Adipocyte (in vitro differentiated cells): Measurements from ENCODE around the gene PLCXD3.

Source experiments
- DNase-seq: peaks from one replicate; pipeline ENCODE4 v3.0.0-alpha.2; 2015; ENCODE audit warnings: low read depth
- H3K27me3 ChIP-seq: replicated peaks from 2 replicates; pipeline ENCODE4 v1.7.0; 2013; ENCODE audit warnings: mild to moderate bottlenecking, low read length, moderate library complexity; ENCODE audit not compliant: control insufficient read depth, insufficient read depth
- H3K36me3 ChIP-seq: 2 replicates; pipeline ENCODE4 v1.7.0; 2013; ENCODE audit warnings: low read length, mild to moderate bottlenecking, moderate library complexity; ENCODE audit not compliant: control insufficient read depth, insufficient read depth, severe bottlenecking
- H3K4me1 ChIP-seq: 2 replicates; pipeline ENCODE4 v1.7.0; 2013; ENCODE audit warnings: mild to moderate bottlenecking, low read length, moderate library complexity; ENCODE audit not compliant: control insufficient read depth, insufficient read depth
- H3K4me3 ChIP-seq: 2 replicates; pipeline ENCODE4 v1.7.0; 2013; ENCODE audit warnings: mild to moderate bottlenecking, low read length, moderate library complexity
- H3K9ac ChIP-seq: 2 replicates; pipeline ENCODE4 v1.7.0; 2013; ENCODE audit warnings: mild to moderate bottlenecking, low read length, moderate library complexity
- H3K9me3 ChIP-seq: 2 replicates; pipeline ENCODE4 v1.7.0; 2013; ENCODE audit warnings: mild to moderate bottlenecking, low read length, moderate library complexity; ENCODE audit not compliant: control insufficient read depth

The PLCXD3 gene

GRCh38 chr5:41433552-41434181 is 76.7 kb downstream of the PLCXD3 start:
- DNase-seq: no peak
- H3K4me1 ChIP-seq: peaks cover 3% of the 10 kb centered on the region
- no peaks in the 10 kb centered on the region for H3K27me3 ChIP-seq

GRCh38 chr5:41432481-41433253 is 77.7 kb downstream of the PLCXD3 start:
- H3K9me3 ChIP-seq: no peaks in the 10 kb centered on the region
- no peaks in the 10 kb centered on the region for H3K27me3 ChIP-seq
- no peak overlapping the region for H3K4me3 ChIP-seq
- no peak for DNase-seq
- H3K4me1 ChIP-seq: no peaks in the 10 kb centered on the region
- H3K9ac ChIP-seq: no peak overlapping the region
- no peaks in the 10 kb centered on the region for H3K36me3 ChIP-seq

More at GRCh38 chr5:41433552-41434181, 76.7 kb downstream of the PLCXD3 start:
- no peaks in the 10 kb centered on the region for H3K9me3 ChIP-seq
- no peak overlapping the region for H3K4me3 ChIP-seq
- no peaks in the 10 kb centered on the region for H3K36me3 ChIP-seq
- no peak overlapping the region for H3K9ac ChIP-seq

GRCh38 chr5:41427505-41427904 is 82.9 kb downstream of the PLCXD3 start:
- H3K27me3 ChIP-seq: no peaks in the 10 kb centered on the region
- H3K9me3 ChIP-seq: no peaks in the 10 kb centered on the region
- no peaks in the 10 kb centered on the region for H3K4me1 ChIP-seq
- H3K9ac ChIP-seq: no peak overlapping the region
- DNase-seq: no peak
- no peak overlapping the region for H3K4me3 ChIP-seq
- H3K36me3 ChIP-seq: no peaks in the 10 kb centered on the region

- no peaks in the 10 kb centered on the region for H3K27me3 ChIP-seq
- no peaks in the 10 kb centered on the region for H3K9me3 ChIP-seq
- H3K4me3 ChIP-seq: no peak overlapping the region
- no peak for DNase-seq
- no peaks in the 10 kb centered on the region for H3K36me3 ChIP-seq
- H3K4me1 ChIP-seq: no peaks in the 10 kb centered on the region
- H3K9ac ChIP-seq: no peak overlapping the region
These were observed 84.7 kb downstream of the PLCXD3 start for GRCh38 chr5:41425736-41426135.

GRCh38 chr5:41420492-41421067 is 89.8 kb downstream of the PLCXD3 start:
- H3K4me1 ChIP-seq: peaks cover 31% of the 10 kb centered on the region
- H3K9me3 ChIP-seq: no peaks in the 10 kb centered on the region
- no peak overlapping the region for H3K4me3 ChIP-seq
- H3K36me3 ChIP-seq: no peaks in the 10 kb centered on the region
- H3K9ac ChIP-seq: no peak overlapping the region
- no peaks in the 10 kb centered on the region for H3K27me3 ChIP-seq
- DNase-seq: no peak

- H3K9ac ChIP-seq: peak overlapping the region; percentile 56
- peaks cover 51% of the 10 kb centered on the region for H3K4me1 ChIP-seq
- no peaks in the 10 kb centered on the region for H3K27me3 ChIP-seq
- no peaks in the 10 kb centered on the region for H3K36me3 ChIP-seq
- no peak overlapping the region for H3K4me3 ChIP-seq
- DNase-seq: peak; percentile 48
- H3K9me3 ChIP-seq: no peaks in the 10 kb centered on the region
These were observed 92.0 kb downstream of the PLCXD3 start for GRCh38 chr5:41418220-41419031.

- Histone ChIP-seq H3K4me3 (no peak overlapping the region), H3K9me3 (no peaks in the 10 kb centered on the region), H3K27me3 (no peaks in the 10 kb centered on the region), H3K4me1 (peaks cover 61% of the 10 kb centered on the region), H3K36me3 (no peaks in the 10 kb centered on the region), H3K9ac (no peak overlapping the region)
- DNase-seq: no peak
These were observed 94.1 kb downstream of the PLCXD3 start for GRCh38 chr5:41416336-41416735.

- no peak overlapping the region for H3K4me3 ChIP-seq
- H3K9ac ChIP-seq: no peak overlapping the region
- H3K27me3 ChIP-seq: no peaks in the 10 kb centered on the region
- H3K36me3 ChIP-seq: no peaks in the 10 kb centered on the region
- peaks cover 61% of the 10 kb centered on the region for H3K4me1 ChIP-seq
- no peaks in the 10 kb centered on the region for H3K9me3 ChIP-seq
- no peak for DNase-seq
These were observed 95.2 kb downstream of the PLCXD3 start for GRCh38 chr5:41415242-41415641.

GRCh38 chr5:41414598-41414997 is 95.8 kb downstream of the PLCXD3 start:
- H3K9me3 ChIP-seq: no peaks in the 10 kb centered on the region
- peak overlapping the region; percentile 46 for H3K9ac ChIP-seq
- H3K36me3 ChIP-seq: no peaks in the 10 kb centered on the region
- no peaks in the 10 kb centered on the region for H3K27me3 ChIP-seq
- peaks cover 62% of the 10 kb centered on the region for H3K4me1 ChIP-seq
- H3K4me3 ChIP-seq: no peak overlapping the region
- DNase-seq: peak; percentile 85

- H3K36me3 ChIP-seq: no peaks in the 10 kb centered on the region
- peaks cover 64% of the 10 kb centered on the region for H3K4me1 ChIP-seq
- no peak for DNase-seq
- no peak overlapping the region for H3K9ac ChIP-seq
- H3K27me3 ChIP-seq: no peaks in the 10 kb centered on the region
- H3K4me3 ChIP-seq: no peak overlapping the region
- no peaks in the 10 kb centered on the region for H3K9me3 ChIP-seq
These were observed 97.3 kb downstream of the PLCXD3 start for GRCh38 chr5:41413074-41413473.

- Histone ChIP-seq H3K9ac (no peak overlapping the region), H3K9me3 (no peaks in the 10 kb centered on the region), H3K36me3 (no peaks in the 10 kb centered on the region), H3K4me1 (peaks cover 61% of the 10 kb centered on the region), H3K27me3 (no peaks in the 10 kb centered on the region), H3K4me3 (no peak overlapping the region)
- no peak for DNase-seq
These were observed 97.9 kb downstream of the PLCXD3 start for GRCh38 chr5:41412496-41412895.
